IMR-90 (cell line): ENCODE results near the gene HSPA9.

Experiments
- MAFK ChIP-seq: IDR thresholded peaks from 2 replicates; pipeline ENCODE4 v1.6.1; 2012; ENCODE audit warnings: low read depth, low read length, improper control_type of control experiment
- MAZ ChIP-seq: IDR thresholded peaks from 2 replicates; pipeline ENCODE4 v1.6.1; 2012; ENCODE audit warnings: low read depth, mild to moderate bottlenecking, low read length, improper control_type of control experiment, moderate library complexity, borderline replicate concordance
- MXI1 ChIP-seq: IDR thresholded peaks from 2 replicates; pipeline ENCODE4 v1.6.1; 2012; ENCODE audit warnings: low read depth, mild to moderate bottlenecking, low read length, moderate library complexity, borderline replicate concordance
- NFE2L2 ChIP-seq: fragments of 150-350 bp; IDR thresholded peaks from 2 replicates; pipeline ENCODE4 v1.6.1; 2016; ENCODE audit warnings: low read depth, mild to moderate bottlenecking, low read length
- POLR2A ChIP-seq: IDR thresholded peaks from 2 replicates; pipeline ENCODE4 v1.6.1; 2012; ENCODE audit warnings: mild to moderate bottlenecking, low read depth, low read length
- TF ChIP-seq, protein P1 (sequence below): conservative IDR thresholded peaks from 2 replicates; pipeline ENCODE4 v1.5.1; 2012; ENCODE audit warnings: mild to moderate bottlenecking, low read depth, low read length, improper control_type of control experiment

DNA sequence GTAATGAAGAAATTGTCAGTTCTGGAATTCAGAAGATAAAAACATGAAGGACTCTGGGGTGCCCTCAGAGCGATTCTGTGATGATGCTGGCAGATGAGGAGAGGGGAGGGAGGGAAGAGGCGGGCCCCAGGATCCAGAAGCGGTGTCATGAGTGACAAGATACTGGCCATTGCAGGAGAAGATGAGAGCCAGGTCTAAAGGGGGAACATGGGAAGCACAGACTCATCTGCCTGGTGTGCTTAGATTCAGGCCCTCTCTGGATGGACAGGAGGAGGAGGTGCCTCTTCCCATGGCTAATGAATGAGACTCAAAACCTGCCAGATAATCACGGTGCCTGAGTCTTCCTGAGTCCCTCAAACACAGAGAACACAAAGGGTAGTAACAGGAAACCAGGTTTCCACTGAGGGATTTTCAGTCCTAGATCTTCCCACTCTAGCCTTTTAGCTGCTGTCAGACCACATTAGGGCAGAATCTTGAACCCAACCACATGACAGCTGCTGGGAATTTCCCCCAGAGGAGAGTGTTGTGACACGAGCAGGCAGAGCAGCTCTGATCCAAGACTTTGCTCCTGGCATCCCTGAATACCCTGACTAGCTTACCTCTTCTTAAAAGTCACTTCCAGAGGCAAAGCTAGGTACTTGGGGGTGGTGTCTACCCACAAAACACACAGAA lies 28.2 kb upstream of the HSPA9 start:
- TF ChIP-seq, protein P1, sequence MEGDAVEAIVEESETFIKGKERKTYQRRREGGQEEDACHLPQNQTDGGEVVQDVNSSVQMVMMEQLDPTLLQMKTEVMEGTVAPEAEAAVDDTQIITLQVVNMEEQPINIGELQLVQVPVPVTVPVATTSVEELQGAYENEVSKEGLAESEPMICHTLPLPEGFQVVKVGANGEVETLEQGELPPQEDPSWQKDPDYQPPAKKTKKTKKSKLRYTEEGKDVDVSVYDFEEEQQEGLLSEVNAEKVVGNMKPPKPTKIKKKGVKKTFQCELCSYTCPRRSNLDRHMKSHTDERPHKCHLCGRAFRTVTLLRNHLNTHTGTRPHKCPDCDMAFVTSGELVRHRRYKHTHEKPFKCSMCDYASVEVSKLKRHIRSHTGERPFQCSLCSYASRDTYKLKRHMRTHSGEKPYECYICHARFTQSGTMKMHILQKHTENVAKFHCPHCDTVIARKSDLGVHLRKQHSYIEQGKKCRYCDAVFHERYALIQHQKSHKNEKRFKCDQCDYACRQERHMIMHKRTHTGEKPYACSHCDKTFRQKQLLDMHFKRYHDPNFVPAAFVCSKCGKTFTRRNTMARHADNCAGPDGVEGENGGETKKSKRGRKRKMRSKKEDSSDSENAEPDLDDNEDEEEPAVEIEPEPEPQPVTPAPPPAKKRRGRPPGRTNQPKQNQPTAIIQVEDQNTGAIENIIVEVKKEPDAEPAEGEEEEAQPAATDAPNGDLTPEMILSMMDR = no peak
- TF ChIP-seq POLR2A (no peak), MAFK (no peak), MXI1 (no peak), NFE2L2 (no peak), MAZ (no peak)
